B cell (primary cell): ENCODE results near the gene IGFL4. TPM values are rescaled to one million over a fixed set of nuclear protein-coding genes. Genes with fewer than 3 reads are reported as not detected.

Experiments used
- ATAC-seq: fragments of 200-7000 bp; cut with Tn5 transposase; one replicate; pipeline ENCODE4 v1.10.0; 2021; ENCODE audit warnings: low read depth, mild to moderate bottlenecking, moderate number of reproducible peaks, moderate library complexity
- CTCF ChIA-PET: fragments of 350-600 bp; sonication (Branson Sonifier 250); formaldehyde crosslinking; loops from one replicate; lab custom pipeline; 2021; ENCODE audit warnings: antibody characterized with exemption, inconsistent platforms; lab: Charles Lee
- POLR2A ChIA-PET: fragments of 350-600 bp; sonication (Branson Sonifier 250); formaldehyde crosslinking; loops from one replicate; lab custom pipeline; 2021; ENCODE audit warnings: antibody characterized with exemption; lab: Charles Lee
- DNase-seq: peaks from one replicate; pipeline ENCODE4 v3.0.0; 2013
- H2AFZ ChIP-seq: 2 replicates; pipeline ENCODE4 v1.6.1; 2012; ENCODE audit warnings: mild to moderate bottlenecking, low read depth, low read length; ENCODE audit not compliant: insufficient read depth, poor library complexity, severe bottlenecking
- H3K27ac ChIP-seq, 2 donors: 1 replicate in 1 of 2; 2 replicates in 1 of 2; pipeline ENCODE4 v1.5.1; 2012 to 2013; ENCODE audit warnings: low read length in 2 of 2, mild to moderate bottlenecking in 2 of 2, moderate library complexity in 1 of 2
- H3K27me3 ChIP-seq, 4 experiments: fragments of 200-600 bp in 1 of 4; sonication (generic) in 1 of 4; replicated peaks in 1 of 4; 1 replicate in 2 of 4; 2 replicates in 2 of 4; pipeline versions ENCODE4 v1.6.1 to v1.7.0; 2013 to 2016; ENCODE audit warnings: low read length in 3 of 4, mild to moderate bottlenecking in 2 of 4, mixed read lengths in 1 of 4, moderate library complexity in 1 of 4; ENCODE audit not compliant: insufficient read depth in 4 of 4, control insufficient read depth in 3 of 4; ENCODE audit errors: control extremely low read depth in 1 of 4
- H3K36me3 ChIP-seq, 2 experiments: replicated peaks in 1 of 2; 1 replicate in 1 of 2; 2 replicates in 1 of 2; pipeline versions ENCODE4 v1.6.1 to v1.7.1; 2013; ENCODE audit warnings: low read length in 1 of 2; ENCODE audit not compliant: insufficient read depth in 2 of 2, control insufficient read depth in 1 of 2; ENCODE audit errors: control extremely low read depth in 1 of 2, extremely low read depth in 1 of 2
- H3K4me1 ChIP-seq, 2 donors: fragments of 200-600 bp in 1 of 2; sonication (generic) in 1 of 2; 1 replicate in 1 of 2; 2 replicates in 1 of 2; pipeline versions ENCODE4 v1.5.1 to v1.6.1; 2013 to 2017; ENCODE audit warnings: low read length in 2 of 2; ENCODE audit not compliant: control insufficient read depth in 2 of 2, insufficient read depth in 2 of 2
- H3K4me2 ChIP-seq: replicated peaks from 2 replicates; pipeline ENCODE3; 2012; ENCODE audit warnings: mild to moderate bottlenecking, low read depth, low read length; ENCODE audit not compliant: poor library complexity, severe bottlenecking
- H3K4me3 ChIP-seq, 5 experiments: fragments of 200-600 bp in 1 of 5; sonication (generic) in 1 of 5; 1 replicate in 3 of 5; 2 replicates in 2 of 5; pipeline versions ENCODE4 v1.5.1 to v1.7.0; 2011 to 2016; ENCODE audit warnings: low read length in 4 of 5, mild to moderate bottlenecking in 4 of 5, low read depth in 2 of 5, control low read depth in 1 of 5, moderate library complexity in 1 of 5; ENCODE audit not compliant: insufficient read depth in 1 of 5; ENCODE audit errors: control extremely low read depth in 1 of 5, extremely low read depth in 1 of 5
- H3K79me2 ChIP-seq: fragments of 200-600 bp; sonication (generic); one replicate; pipeline ENCODE4 v1.6.0; 2016; ENCODE audit warnings: low read length; ENCODE audit not compliant: control insufficient read depth, insufficient read depth
- H3K9ac ChIP-seq: fragments of 200-600 bp; sonication (generic); 2 replicates; pipeline ENCODE4 v1.6.1; 2017; ENCODE audit warnings: mild to moderate bottlenecking, low read length, moderate library complexity
- H3K9me3 ChIP-seq, 3 donors: one replicate each; pipeline versions ENCODE4 v1.6.1 to v1.7.1; 2013; ENCODE audit warnings: low read length in 2 of 3; ENCODE audit not compliant: control insufficient read depth in 2 of 3, insufficient read depth in 1 of 3; ENCODE audit errors: control extremely low read depth in 1 of 3
- H4K20me1 ChIP-seq: 2 replicates; pipeline ENCODE4 v1.6.0; 2012; ENCODE audit warnings: mild to moderate bottlenecking, low read length; ENCODE audit not compliant: insufficient read depth, control insufficient read depth, poor library complexity, severe bottlenecking
- H3K27ac Mint-ChIP-seq: one replicate; pipeline ENCODE4 v1.8.0; 2021; ENCODE audit warnings: mixed read lengths
- H3K27me3 Mint-ChIP-seq: one replicate; pipeline ENCODE4 v1.8.0; 2021; ENCODE audit warnings: mixed read lengths
- H3K4me1 Mint-ChIP-seq: one replicate; pipeline ENCODE4 v1.8.0; 2021; ENCODE audit warnings: mixed read lengths
- H3K4me3 Mint-ChIP-seq: one replicate; pipeline ENCODE4 v1.8.0; 2021; ENCODE audit warnings: mixed read lengths
- H3K9me3 Mint-ChIP-seq: one replicate; pipeline ENCODE4 v1.8.0; 2022; ENCODE audit warnings: mixed read lengths; ENCODE audit not compliant: insufficient read depth
- EZH2 ChIP-seq: IDR thresholded peaks from 2 replicates; pipeline ENCODE4 v1.6.1; 2012; ENCODE audit warnings: borderline replicate concordance, low read depth, mild to moderate bottlenecking, moderate library complexity, low read length; ENCODE audit not compliant: insufficient read depth, poor library complexity, severe bottlenecking
- WGBS: methylation state at CpG from one replicate; pipeline ENCODE4 v1.1.5; 2013; ENCODE audit warnings: missing lambda C conversion rate; ENCODE audit not compliant: insufficient coverage; 5-methylcytosine and 5-hydroxymethylcytosine counted together
- intact Hi-C: fragments of 100-400 bp; cut with micrococcal nuclease; formaldehyde crosslinking; loops from one replicate; pipeline ENCODE4 v1.10.0; 2022
- polyA plus RNA-seq: library from polyadenylated mRNA; depleted of rRNA; stranded (reverse); fragments of >200 nt; gene quantifications from 2 replicates; pipeline ENCODE4 v1.2.3, GENCODE V29; 2012
- total RNA-seq, 2 donors: library from RNA; stranded (reverse); fragments of 120-200 nt in 1 of 2; gene quantifications; 1 replicate in 1 of 2; 2 replicates in 1 of 2; pipeline versions ENCODE4 v1.2.3 to v1.2.4, GENCODE V29; 2013 to 2022
- TF ChIP-seq, protein P1 (sequence below): fragments of 200-600 bp; IDR thresholded peaks from one replicate; pipeline ENCODE4 v1.8.0; 2022; ENCODE audit warnings: antibody characterized with exemption, mild to moderate bottlenecking

The IGFL4 gene
- total and polyA plus RNA-seq, 2 donors (not counting 1 experiment from before 2014, with no cell fraction given), result not detected

DNA sequence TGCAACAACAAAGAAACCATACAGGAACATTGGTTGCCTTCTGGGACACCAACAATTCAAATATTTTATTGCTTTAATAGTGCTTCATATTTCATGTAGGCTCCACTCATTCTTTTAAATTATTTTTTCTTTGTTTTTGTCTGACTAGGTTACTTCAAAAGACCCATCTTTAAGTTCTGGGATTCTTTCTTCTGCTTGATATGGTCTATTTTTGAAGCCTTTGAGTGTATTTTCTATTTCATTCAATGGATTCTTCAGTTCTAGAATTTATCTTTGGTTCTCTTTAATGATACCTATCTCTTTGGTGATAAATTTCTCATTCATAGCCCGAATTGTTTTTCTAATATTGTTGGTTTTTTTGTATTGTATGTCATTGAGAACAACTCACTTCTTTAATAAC, 45.1 kb upstream of the IGFL4 start:
- H3K27me3 Mint-ChIP-seq, result peaks cover 46% of the 10 kb centered on the region

GRCh38 chr19:46082728-46083050, 41.9 kb upstream of the IGFL4 start:
- H3K4me2 ChIP-seq, result no peak overlapping the region
- H3K27ac ChIP-seq, result no peak overlapping the region
- peaks cover 0 to 26% (median 19%) of the 10 kb centered on the region in 4 experiments for H3K27me3 ChIP-seq
- H3K9ac ChIP-seq, result no peak overlapping the region
- POLR2A ChIA-PET, result no interaction called here
- no peak overlapping the region for H3K4me3 ChIP-seq
- TF ChIP-seq, protein P1, sequence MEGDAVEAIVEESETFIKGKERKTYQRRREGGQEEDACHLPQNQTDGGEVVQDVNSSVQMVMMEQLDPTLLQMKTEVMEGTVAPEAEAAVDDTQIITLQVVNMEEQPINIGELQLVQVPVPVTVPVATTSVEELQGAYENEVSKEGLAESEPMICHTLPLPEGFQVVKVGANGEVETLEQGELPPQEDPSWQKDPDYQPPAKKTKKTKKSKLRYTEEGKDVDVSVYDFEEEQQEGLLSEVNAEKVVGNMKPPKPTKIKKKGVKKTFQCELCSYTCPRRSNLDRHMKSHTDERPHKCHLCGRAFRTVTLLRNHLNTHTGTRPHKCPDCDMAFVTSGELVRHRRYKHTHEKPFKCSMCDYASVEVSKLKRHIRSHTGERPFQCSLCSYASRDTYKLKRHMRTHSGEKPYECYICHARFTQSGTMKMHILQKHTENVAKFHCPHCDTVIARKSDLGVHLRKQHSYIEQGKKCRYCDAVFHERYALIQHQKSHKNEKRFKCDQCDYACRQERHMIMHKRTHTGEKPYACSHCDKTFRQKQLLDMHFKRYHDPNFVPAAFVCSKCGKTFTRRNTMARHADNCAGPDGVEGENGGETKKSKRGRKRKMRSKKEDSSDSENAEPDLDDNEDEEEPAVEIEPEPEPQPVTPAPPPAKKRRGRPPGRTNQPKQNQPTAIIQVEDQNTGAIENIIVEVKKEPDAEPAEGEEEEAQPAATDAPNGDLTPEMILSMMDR, result no peak
- TF ChIP-seq EZH2, result no peak
- Mint-ChIP-seq H3K27ac (no peak overlapping the region), H3K4me3 (no peak overlapping the region), H3K27me3 (peaks cover 54% of the 10 kb centered on the region), H3K4me1 (no peaks in the 10 kb centered on the region), H3K9me3 (peaks cover 13% of the 10 kb centered on the region)
- CTCF ChIA-PET, result interaction anchor here (1.6 to 1.8 kb wide), 2 partner anchors 107 to 109 kb away, joined by 5 to 7 read pairs; no protein-coding TSS in a partner anchor
- 56% methylated on average over 1 of the region's 2 CpGs for WGBS
- peaks cover 4 to 36% (median 32%) of the 10 kb centered on the region in 3 donors for H3K9me3 ChIP-seq
- no peaks in the 10 kb centered on the region for H3K79me2 ChIP-seq
- no peak for ATAC-seq
- H2AFZ ChIP-seq, result no peak overlapping the region
- no peaks in the 10 kb centered on the region for H3K4me1 ChIP-seq
- intact Hi-C loops, result no loop called here
- DNase-seq, result no peak
- no peaks in the 10 kb centered on the region for H4K20me1 ChIP-seq
- no peaks in the 10 kb centered on the region for H3K36me3 ChIP-seq

More for the DNA sequence above, 45.1 kb upstream of the IGFL4 start:
- Histone ChIP-seq H3K27ac (no peak overlapping the region), H3K4me3 (no peak overlapping the region), H3K4me2 (no peak overlapping the region), H3K9me3 (peaks cover 8 to 43% (median 27%) of the 10 kb centered on the region in 3 donors), H2AFZ (no peak overlapping the region), H3K9ac (no peak overlapping the region), H3K36me3 (no peaks in the 10 kb centered on the region), H3K27me3 (peaks cover 0 to 20% (median 6%) of the 10 kb centered on the region in 4 experiments), H3K4me1 (no peaks in the 10 kb centered on the region), H3K79me2 (no peaks in the 10 kb centered on the region), H4K20me1 (no peaks in the 10 kb centered on the region)
- no CpG with 5 or more reads among the region's 1 CpG for WGBS
- H3K4me3 Mint-ChIP-seq, result no peak overlapping the region
- no peak overlapping the region for H3K27ac Mint-ChIP-seq
- intact Hi-C loops, result no loop called here
- no peak for DNase-seq
- CTCF ChIA-PET, result no interaction called here
- ATAC-seq, result no peak
- POLR2A ChIA-PET, result no interaction called here
- peaks cover 24% of the 10 kb centered on the region for H3K9me3 Mint-ChIP-seq
- H3K4me1 Mint-ChIP-seq, result no peaks in the 10 kb centered on the region
- TF ChIP-seq EZH2, result no peak
- TF ChIP-seq, protein P1, result no peak
